ENCODE results near the gene EEPD1.

- TF ChIP-seq ZNF8 (CRISPR knock-in tag; IDR thresholded peaks at IDR 0.05), result no peak
- no peak for TF ChIP-seq TSHZ2 (CRISPR knock-in tag; IDR thresholded peaks at IDR 0.05)
- no peak for TF ChIP-seq ZFP30 (CRISPR knock-in tag; IDR thresholded peaks at IDR 0.05)
- TF ChIP-seq TOX (CRISPR knock-in tag; IDR thresholded peaks at IDR 0.05; ENCODE audit: borderline replicate concordance), result no peak
- TF ChIP-seq RARB (CRISPR knock-in tag; IDR thresholded peaks at IDR 0.05), result no peak
- no peak for TF ChIP-seq PATZ1 (CRISPR knock-in tag; IDR thresholded peaks at IDR 0.05; ENCODE audit: borderline replicate concordance)
- no peak for TF ChIP-seq ZNF565 (CRISPR knock-in tag; conservative IDR thresholded peaks at IDR 0.05; ENCODE audit: low read depth)
- TF ChIP-seq, protein P1, sequence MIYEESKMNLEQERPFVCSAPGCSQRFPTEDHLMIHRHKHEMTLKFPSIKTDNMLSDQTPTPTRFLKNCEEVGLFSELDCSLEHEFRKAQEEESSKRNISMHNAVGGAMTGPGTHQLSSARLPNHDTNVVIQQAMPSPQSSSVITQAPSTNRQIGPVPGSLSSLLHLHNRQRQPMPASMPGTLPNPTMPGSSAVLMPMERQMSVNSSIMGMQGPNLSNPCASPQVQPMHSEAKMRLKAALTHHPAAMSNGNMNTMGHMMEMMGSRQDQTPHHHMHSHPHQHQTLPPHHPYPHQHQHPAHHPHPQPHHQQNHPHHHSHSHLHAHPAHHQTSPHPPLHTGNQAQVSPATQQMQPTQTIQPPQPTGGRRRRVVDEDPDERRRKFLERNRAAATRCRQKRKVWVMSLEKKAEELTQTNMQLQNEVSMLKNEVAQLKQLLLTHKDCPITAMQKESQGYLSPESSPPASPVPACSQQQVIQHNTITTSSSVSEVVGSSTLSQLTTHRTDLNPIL (CRISPR knock-in tag; IDR thresholded peaks at IDR 0.05; ENCODE audit: low read depth), result no peak
- no peak for TF ChIP-seq ISL1 (CRISPR knock-in tag; IDR thresholded peaks at IDR 0.05)
- TF ChIP-seq ZFP3 (CRISPR knock-in tag; IDR thresholded peaks at IDR 0.05), result no peak
- no peak for TF ChIP-seq TCF4 (CRISPR knock-in tag; IDR thresholded peaks at IDR 0.05; ENCODE audit: borderline replicate concordance)
- TF ChIP-seq, protein P2, sequence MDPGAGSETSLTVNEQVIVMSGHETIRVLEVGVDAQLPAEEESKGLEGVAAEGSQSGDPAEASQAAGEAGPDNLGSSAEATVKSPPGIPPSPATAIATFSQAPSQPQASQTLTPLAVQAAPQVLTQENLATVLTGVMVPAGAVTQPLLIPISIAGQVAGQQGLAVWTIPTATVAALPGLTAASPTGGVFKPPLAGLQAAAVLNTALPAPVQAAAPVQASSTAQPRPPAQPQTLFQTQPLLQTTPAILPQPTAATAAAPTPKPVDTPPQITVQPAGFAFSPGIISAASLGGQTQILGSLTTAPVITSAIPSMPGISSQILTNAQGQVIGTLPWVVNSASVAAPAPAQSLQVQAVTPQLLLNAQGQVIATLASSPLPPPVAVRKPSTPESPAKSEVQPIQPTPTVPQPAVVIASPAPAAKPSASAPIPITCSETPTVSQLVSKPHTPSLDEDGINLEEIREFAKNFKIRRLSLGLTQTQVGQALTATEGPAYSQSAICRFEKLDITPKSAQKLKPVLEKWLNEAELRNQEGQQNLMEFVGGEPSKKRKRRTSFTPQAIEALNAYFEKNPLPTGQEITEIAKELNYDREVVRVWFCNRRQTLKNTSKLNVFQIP (CRISPR knock-in tag; IDR thresholded peaks at IDR 0.05; ENCODE audit: borderline replicate concordance, low read depth), result no peak
- TF ChIP-seq ARNTL (CRISPR knock-in tag; IDR thresholded peaks at IDR 0.05; ENCODE audit: borderline replicate concordance, low read depth), result no peak
- TF ChIP-seq SNAI2 (CRISPR knock-in tag; IDR thresholded peaks at IDR 0.05), result no peak
These were observed 48.2 kb downstream of the EEPD1 start for GRCh38 chr7:36201122-36201723.

All from SK-N-SH treated with all-trans-retinoic acid at 6 μM for 48 hours (cell line).